K562 (cell line): ENCODE results near the gene TMEM170A. TPM values are rescaled to one million over a fixed set of nuclear protein-coding genes. Genes with fewer than 3 reads are reported as not detected.

Experiments
- ESRRA ChIP-seq: fragments of 450-650 bp; IDR thresholded peaks from 2 replicates; pipeline ENCODE4 v1.6.1; 2014; ENCODE audit warnings: low read depth, mild to moderate bottlenecking, moderate library complexity, borderline replicate concordance
- LARP7 ChIP-seq: fragments of 450-650 bp; IDR thresholded peaks from 2 replicates; pipeline ENCODE4 v1.6.1; 2016
- MECOM ChIP-seq: fragments of 250-450 bp; sonication (Bioruptor Pico); IDR thresholded peaks from 2 replicates; pipeline ENCODE4 v1.8.0; 2022; ENCODE audit warnings: inconsistent platforms
- MYNN ChIP-seq, 2 experiments: sonication (generic); formaldehyde crosslinking in 1 of 2; IDR thresholded peaks; 2 replicates each; pipeline versions ENCODE4 v1.5.0 to v1.6.1; 2016 to 2020; ENCODE audit warnings: antibody characterized with exemption in 1 of 2, missing genetic modification reagents in 1 of 2
- POLR3A ChIP-seq: IDR thresholded peaks from 2 replicates; pipeline ENCODE4 v1.6.1; 2011; ENCODE audit warnings: borderline replicate concordance, mild to moderate bottlenecking, moderate library complexity; ENCODE audit not compliant: insufficient read length, insufficient read depth; ENCODE audit errors: extremely low read depth
- RBFOX2 ChIP-seq: fragments of 200-400 bp; formaldehyde crosslinking; IDR thresholded peaks from 2 replicates; pipeline ENCODE4 v1.6.1; 2017; ENCODE audit warnings: low read depth, mild to moderate bottlenecking, low read length, moderate library complexity
- RBM39 ChIP-seq: fragments of 200-400 bp; formaldehyde crosslinking; optimal IDR thresholded peaks from 2 replicates; pipeline ENCODE3; 2018; ENCODE audit warnings: low read depth, low read length
- SAFB ChIP-seq: fragments of 200-400 bp; formaldehyde crosslinking; IDR thresholded peaks from 2 replicates; pipeline ENCODE4 v1.6.1; 2017; ENCODE audit warnings: low read depth, low read length, borderline replicate concordance
- SAP30 ChIP-seq: fragments of 200-600 bp; sonication (generic); IDR thresholded peaks from 2 replicates; pipeline ENCODE4 v1.6.1; 2012; ENCODE audit warnings: borderline replicate concordance, low read depth, mild to moderate bottlenecking, moderate library complexity, low read length, control low read depth, inconsistent platforms; ENCODE audit not compliant: insufficient read depth, poor library complexity, severe bottlenecking
- SRSF7 ChIP-seq: fragments of 200-400 bp; formaldehyde crosslinking; optimal IDR thresholded peaks from 2 replicates; pipeline ENCODE3; 2017; ENCODE audit warnings: mild to moderate bottlenecking, low read depth, low read length
- STAT5B ChIP-seq: fragments of 250-450 bp; sonication (Bioruptor Pico); IDR thresholded peaks from 2 replicates; pipeline ENCODE4 v1.8.0; 2021; ENCODE audit warnings: mild to moderate bottlenecking, inconsistent platforms
- TCFL5 ChIP-seq: fragments of 250-450 bp; sonication (Bioruptor Pico); conservative IDR thresholded peaks from 2 replicates; pipeline ENCODE4 v1.6.1; 2021; ENCODE audit warnings: mild to moderate bottlenecking, moderate library complexity, matching md5 sums
- TOE1 ChIP-seq, 2 experiments: fragments of 450-650 bp in 1 of 2; sonication (generic) in 1 of 2; formaldehyde crosslinking in 1 of 2; IDR thresholded peaks; 2 replicates each; pipeline versions ENCODE4 v1.7.1 to v1.8.0; 2016 to 2022; ENCODE audit warnings: borderline replicate concordance in 2 of 2, mild to moderate bottlenecking in 2 of 2, antibody characterized with exemption in 1 of 2, inconsistent platforms in 1 of 2, low read depth in 1 of 2, missing genetic modification reagents in 1 of 2, moderate library complexity in 1 of 2
- UBTF ChIP-seq, 2 experiments: IDR thresholded peaks; 2 replicates each; pipeline ENCODE4 v1.6.1; 2012; ENCODE audit warnings: improper control_type of control experiment in 2 of 2, low read depth in 2 of 2, low read length in 2 of 2, borderline replicate concordance in 1 of 2
- ZFP30 ChIP-seq: fragments of 250-450 bp; sonication (Bioruptor Pico); IDR thresholded peaks from 2 replicates; pipeline ENCODE4 v1.8.0; 2022; ENCODE audit warnings: moderate library complexity, mild to moderate bottlenecking, inconsistent platforms, borderline replicate concordance
- ZNF175 ChIP-seq: fragments of 200-800 bp; sonication (Bioruptor generic); IDR thresholded peaks from 2 replicates; pipeline ENCODE4 v1.6.1; 2016; ENCODE audit warnings: low read depth, mild to moderate bottlenecking, missing genetic modification characterization, missing compliant biosample characterization
- ZNF23 ChIP-seq: fragments of 250-450 bp; sonication (Bioruptor Pico); IDR thresholded peaks from 2 replicates; pipeline ENCODE4 v1.4.0; 2020; ENCODE audit warnings: mild to moderate bottlenecking
- ZNF57 ChIP-seq: fragments of 450-650 bp; formaldehyde crosslinking; IDR thresholded peaks from 2 replicates; pipeline ENCODE4 v1.4.0; 2020; ENCODE audit warnings: mild to moderate bottlenecking, moderate library complexity
- ZNF695 ChIP-seq: fragments of 450-650 bp; formaldehyde crosslinking; IDR thresholded peaks from 2 replicates; pipeline ENCODE4 v1.4.0; 2020; ENCODE audit warnings: mild to moderate bottlenecking, moderate library complexity
- ZNF717 ChIP-seq: fragments of 250-450 bp; sonication (Bioruptor Pico); IDR thresholded peaks from 2 replicates; pipeline ENCODE4 v1.5.0; 2021
- polyA plus RNA-seq, 8 experiments: library from polyadenylated mRNA; depleted of rRNA in 4 of 8; stranded (reverse) in 5 of 8; unstranded in 3 of 8; fragments of >200 nt; fragmentation: Nextera tagmentation in 2 of 8; fragmentation: Illumina TruSeq in 1 of 8; extraction: Ambion mirVana in 2 of 8; extraction: Trizol in 1 of 8; gene quantifications; 2 replicates each; pipeline versions ENCODE4 v1.2.1 to v1.2.3, GENCODE V29; 2011 to 2014; ENCODE audit warnings: inconsistent platforms in 1 of 8, missing spikeins in 1 of 8
- total RNA-seq, 7 experiments: library from RNA; depleted of rRNA in 6 of 7; stranded (reverse); fragments of >200 nt in 6 of 7; fragmentation: Illumina TruSeq in 2 of 7; extraction: Trizol in 2 of 7; gene quantifications; 2 replicates each; pipeline versions ENCODE4 v1.2.1 to v1.2.3, GENCODE V29; 2011 to 2021; ENCODE audit warnings: low replicate concordance in 1 of 7
- TF ChIP-seq, protein P1 (sequence below): fragments of 450-650 bp; IDR thresholded peaks from 2 replicates; pipeline ENCODE4 v1.6.1; 2016; ENCODE audit warnings: borderline replicate concordance
- TF ChIP-seq, protein P2 (sequence below): sonication (generic); formaldehyde crosslinking; IDR thresholded peaks from 2 replicates; pipeline ENCODE4 v1.8.0; 2022; ENCODE audit warnings: mild to moderate bottlenecking, missing genetic modification reagents

TMEM170A gene
- total and polyA plus RNA-seq, 9 of the 15 experiments (the other 6 are each of a cell fraction or from before 2014, with no cell fraction given), result 6.1 to 30.2 (median 15.0) TPM

GRCh38 chr16:75432828-75433731 is 31.4 kb downstream of the TMEM170A start, which contains the start of gene CFDP1 (continued):
- TF ChIP-seq MYNN (IDR thresholded peaks at IDR 0.05) (no peak), MYNN (CRISPR knock-in tag; IDR thresholded peaks at IDR 0.05) (no peak), STAT5B (no peak), SAP30 (peak; percentile 95), RBM39 (no peak), ZNF23 (CRISPR knock-in tag) (no peak), ZFP30 (CRISPR knock-in tag) (no peak), SRSF7 (no peak), TOE1 (IDR thresholded peaks at IDR 0.05; ENCODE audit: borderline replicate concordance) (peak; percentile 92), TOE1 (CRISPR knock-in tag; IDR thresholded peaks at IDR 0.05; ENCODE audit: borderline replicate concordance, low read depth) (no peak), UBTF (IDR thresholded peaks at IDR 0.05; ENCODE audit: borderline replicate concordance in 1 of 2, low read depth in 2 of 2, low read length in 2 of 2) (peak in 1 of 2 experiments; percentile 41; a peak in 1 of 4 replicates), ESRRA (no peak; the same call in 1 of the 2 replicates), TCFL5 (CRISPR knock-in tag) (no peak), ZNF57 (CRISPR knock-in tag) (no peak), LARP7 (peak; percentile 34; the same call in 1 of the 2 replicates), ZNF695 (CRISPR knock-in tag) (no peak), ZNF175 (no peak), MECOM (CRISPR knock-in tag) (no peak), ZNF717 (CRISPR knock-in tag) (no peak), SAFB (no peak), POLR3A (no peak), RBFOX2 (peak; percentile 85)
- TF ChIP-seq, protein P1, sequence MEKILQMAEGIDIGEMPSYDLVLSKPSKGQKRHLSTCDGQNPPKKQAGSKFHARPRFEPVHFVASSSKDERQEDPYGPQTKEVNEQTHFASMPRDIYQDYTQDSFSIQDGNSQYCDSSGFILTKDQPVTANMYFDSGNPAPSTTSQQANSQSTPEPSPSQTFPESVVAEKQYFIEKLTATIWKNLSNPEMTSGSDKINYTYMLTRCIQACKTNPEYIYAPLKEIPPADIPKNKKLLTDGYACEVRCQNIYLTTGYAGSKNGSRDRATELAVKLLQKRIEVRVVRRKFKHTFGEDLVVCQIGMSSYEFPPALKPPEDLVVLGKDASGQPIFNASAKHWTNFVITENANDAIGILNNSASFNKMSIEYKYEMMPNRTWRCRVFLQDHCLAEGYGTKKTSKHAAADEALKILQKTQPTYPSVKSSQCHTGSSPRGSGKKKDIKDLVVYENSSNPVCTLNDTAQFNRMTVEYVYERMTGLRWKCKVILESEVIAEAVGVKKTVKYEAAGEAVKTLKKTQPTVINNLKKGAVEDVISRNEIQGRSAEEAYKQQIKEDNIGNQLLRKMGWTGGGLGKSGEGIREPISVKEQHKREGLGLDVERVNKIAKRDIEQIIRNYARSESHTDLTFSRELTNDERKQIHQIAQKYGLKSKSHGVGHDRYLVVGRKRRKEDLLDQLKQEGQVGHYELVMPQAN, result peak; percentile 98
- TF ChIP-seq, protein P2, sequence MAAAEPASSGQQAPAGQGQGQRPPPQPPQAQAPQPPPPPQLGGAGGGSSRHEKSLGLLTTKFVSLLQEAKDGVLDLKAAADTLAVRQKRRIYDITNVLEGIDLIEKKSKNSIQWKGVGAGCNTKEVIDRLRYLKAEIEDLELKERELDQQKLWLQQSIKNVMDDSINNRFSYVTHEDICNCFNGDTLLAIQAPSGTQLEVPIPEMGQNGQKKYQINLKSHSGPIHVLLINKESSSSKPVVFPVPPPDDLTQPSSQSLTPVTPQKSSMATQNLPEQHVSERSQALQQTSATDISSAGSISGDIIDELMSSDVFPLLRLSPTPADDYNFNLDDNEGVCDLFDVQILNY (CRISPR knock-in tag), result no peak; the same call in 1 of the 2 replicates
